ENCODE data around the gene FAM120B.

DNA sequence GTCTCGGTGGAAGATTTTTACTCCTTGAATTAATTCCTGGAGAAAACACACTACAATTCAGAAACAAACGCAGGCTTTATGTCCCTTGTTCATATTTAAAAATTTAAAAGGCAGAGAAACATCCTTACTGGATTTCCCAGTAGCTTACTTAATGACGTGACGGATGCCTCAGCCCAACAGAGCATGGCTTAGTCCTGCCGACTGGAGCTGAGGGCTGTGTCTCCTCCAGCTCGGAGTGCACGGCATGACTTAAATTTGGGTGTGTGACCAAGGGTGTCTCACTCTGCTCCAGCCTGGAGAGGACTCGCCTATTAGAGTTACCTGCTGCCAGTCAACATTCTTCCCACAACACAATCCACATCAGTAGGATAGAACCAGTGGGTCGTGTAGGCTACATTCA is 139.4 kb downstream of the FAM120B start:
- no peak for TF ChIP-seq EZH2 (IDR thresholded peaks at IDR 0.05; ENCODE audit: low read depth, unreplicated experiment)
- no peak for TF ChIP-seq POLR2AphosphoS5 (IDR thresholded peaks at IDR 0.05; ENCODE audit: low read depth)
- TF ChIP-seq ETS1 (IDR thresholded peaks at IDR 0.05) = no peak
- TF ChIP-seq, protein P1, sequence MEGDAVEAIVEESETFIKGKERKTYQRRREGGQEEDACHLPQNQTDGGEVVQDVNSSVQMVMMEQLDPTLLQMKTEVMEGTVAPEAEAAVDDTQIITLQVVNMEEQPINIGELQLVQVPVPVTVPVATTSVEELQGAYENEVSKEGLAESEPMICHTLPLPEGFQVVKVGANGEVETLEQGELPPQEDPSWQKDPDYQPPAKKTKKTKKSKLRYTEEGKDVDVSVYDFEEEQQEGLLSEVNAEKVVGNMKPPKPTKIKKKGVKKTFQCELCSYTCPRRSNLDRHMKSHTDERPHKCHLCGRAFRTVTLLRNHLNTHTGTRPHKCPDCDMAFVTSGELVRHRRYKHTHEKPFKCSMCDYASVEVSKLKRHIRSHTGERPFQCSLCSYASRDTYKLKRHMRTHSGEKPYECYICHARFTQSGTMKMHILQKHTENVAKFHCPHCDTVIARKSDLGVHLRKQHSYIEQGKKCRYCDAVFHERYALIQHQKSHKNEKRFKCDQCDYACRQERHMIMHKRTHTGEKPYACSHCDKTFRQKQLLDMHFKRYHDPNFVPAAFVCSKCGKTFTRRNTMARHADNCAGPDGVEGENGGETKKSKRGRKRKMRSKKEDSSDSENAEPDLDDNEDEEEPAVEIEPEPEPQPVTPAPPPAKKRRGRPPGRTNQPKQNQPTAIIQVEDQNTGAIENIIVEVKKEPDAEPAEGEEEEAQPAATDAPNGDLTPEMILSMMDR (conservative IDR thresholded peaks at IDR 0.05; ENCODE audit: low read depth in 2 of 2) = no peak
- TF ChIP-seq, protein P2, sequence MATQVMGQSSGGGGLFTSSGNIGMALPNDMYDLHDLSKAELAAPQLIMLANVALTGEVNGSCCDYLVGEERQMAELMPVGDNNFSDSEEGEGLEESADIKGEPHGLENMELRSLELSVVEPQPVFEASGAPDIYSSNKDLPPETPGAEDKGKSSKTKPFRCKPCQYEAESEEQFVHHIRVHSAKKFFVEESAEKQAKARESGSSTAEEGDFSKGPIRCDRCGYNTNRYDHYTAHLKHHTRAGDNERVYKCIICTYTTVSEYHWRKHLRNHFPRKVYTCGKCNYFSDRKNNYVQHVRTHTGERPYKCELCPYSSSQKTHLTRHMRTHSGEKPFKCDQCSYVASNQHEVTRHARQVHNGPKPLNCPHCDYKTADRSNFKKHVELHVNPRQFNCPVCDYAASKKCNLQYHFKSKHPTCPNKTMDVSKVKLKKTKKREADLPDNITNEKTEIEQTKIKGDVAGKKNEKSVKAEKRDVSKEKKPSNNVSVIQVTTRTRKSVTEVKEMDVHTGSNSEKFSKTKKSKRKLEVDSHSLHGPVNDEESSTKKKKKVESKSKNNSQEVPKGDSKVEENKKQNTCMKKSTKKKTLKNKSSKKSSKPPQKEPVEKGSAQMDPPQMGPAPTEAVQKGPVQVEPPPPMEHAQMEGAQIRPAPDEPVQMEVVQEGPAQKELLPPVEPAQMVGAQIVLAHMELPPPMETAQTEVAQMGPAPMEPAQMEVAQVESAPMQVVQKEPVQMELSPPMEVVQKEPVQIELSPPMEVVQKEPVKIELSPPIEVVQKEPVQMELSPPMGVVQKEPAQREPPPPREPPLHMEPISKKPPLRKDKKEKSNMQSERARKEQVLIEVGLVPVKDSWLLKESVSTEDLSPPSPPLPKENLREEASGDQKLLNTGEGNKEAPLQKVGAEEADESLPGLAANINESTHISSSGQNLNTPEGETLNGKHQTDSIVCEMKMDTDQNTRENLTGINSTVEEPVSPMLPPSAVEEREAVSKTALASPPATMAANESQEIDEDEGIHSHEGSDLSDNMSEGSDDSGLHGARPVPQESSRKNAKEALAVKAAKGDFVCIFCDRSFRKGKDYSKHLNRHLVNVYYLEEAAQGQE (IDR thresholded peaks at IDR 0.05; ENCODE audit: unreplicated experiment) = no peak
- TF ChIP-seq CREB1 (CRISPR knock-in tag; IDR thresholded peaks at IDR 0.05; ENCODE audit: low read depth) = no peak
- TF ChIP-seq EZH2phosphoT487 (IDR thresholded peaks at IDR 0.05; ENCODE audit: unreplicated experiment) = no peak
- TF ChIP-seq NANOG (IDR thresholded peaks at IDR 0.05; ENCODE audit: borderline replicate concordance) = no peak
- TF ChIP-seq JUNB (IDR thresholded peaks at IDR 0.05; ENCODE audit: unreplicated experiment) = no peak
- no peak for TF ChIP-seq STAT1 (IDR thresholded peaks at IDR 0.05; ENCODE audit: unreplicated experiment)

All from GM23338 (cell line).